ENCODE data around the gene CGGBP1. TPM values are rescaled to one million over a fixed set of nuclear protein-coding genes. Genes with fewer than 3 reads are reported as not detected.

The CGGBP1 gene
- total and polyA plus RNA-seq, 2 donors (not counting 1 experiment from before 2014, with no cell fraction given) = 57.3 to 121 TPM

DNA sequence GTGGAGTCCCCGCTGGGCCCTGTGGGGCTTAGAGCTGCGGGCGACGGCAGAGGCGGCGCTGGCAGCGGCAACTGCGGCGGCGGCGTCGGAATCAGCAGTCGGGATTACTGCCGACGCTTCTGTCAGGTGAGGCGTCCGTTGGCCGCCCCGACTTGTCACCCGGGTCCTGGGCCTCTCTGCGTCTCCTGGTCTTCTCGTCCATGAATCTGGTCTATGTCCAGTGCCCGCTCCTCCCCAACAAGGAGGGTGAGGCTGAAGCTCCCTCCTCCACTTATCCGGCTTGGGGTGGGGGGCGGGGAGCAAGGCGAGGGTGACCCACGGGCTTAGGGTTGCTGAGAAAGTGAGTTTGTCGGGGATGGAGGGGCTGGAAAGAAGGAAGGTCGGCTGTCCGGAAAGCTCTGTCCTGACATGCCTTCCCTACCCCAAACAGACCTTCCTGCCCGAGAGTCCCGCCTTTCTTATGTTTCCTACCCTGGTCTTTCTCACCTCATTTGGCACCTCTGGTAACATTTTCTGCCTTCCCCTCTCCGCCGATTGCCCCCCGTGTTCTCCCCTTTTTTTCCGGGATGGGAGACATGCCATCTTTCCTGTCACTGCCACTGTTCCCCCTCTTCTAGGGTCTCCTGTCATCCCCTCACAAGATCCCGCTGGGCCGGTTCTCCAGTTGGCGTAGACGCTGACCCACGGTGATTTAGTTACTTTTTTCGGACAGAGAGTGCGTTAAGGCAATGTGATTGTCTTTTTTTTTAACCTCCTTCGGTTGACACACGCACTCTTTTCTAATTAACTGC is 770 bp upstream of the CGGBP1 start:
- peak overlapping the region; percentile 98 for H3K4me3 Mint-ChIP-seq
- peaks cover 61% of the 10 kb centered on the region for H3K4me1 Mint-ChIP-seq
- Histone ChIP-seq H3K79me2 (ENCODE audit: control insufficient read depth, insufficient read depth, low read length) (peaks cover 76% of the 10 kb centered on the region), H3K9me3 (ENCODE audit: control extremely low read depth in 1 of 3, control insufficient read depth in 2 of 3, insufficient read depth in 1 of 3, low read length in 2 of 3) (no peaks in the 10 kb centered on the region), H4K20me1 (ENCODE audit: control insufficient read depth, insufficient read depth, low read length, poor library complexity, severe bottlenecking) (peaks cover 5% of the 10 kb centered on the region), H3K4me1 (ENCODE audit: control insufficient read depth in 2 of 2, insufficient read depth in 2 of 2, low read length in 2 of 2) (peaks cover 14 to 30% of the 10 kb centered on the region in 2 donors), H3K27ac (ENCODE audit: low read length in 2 of 2) (peak overlapping the region; percentile 67 to 89), H3K4me3 (ENCODE audit: control extremely low read depth in 1 of 5, extremely low read depth in 1 of 5, insufficient read depth in 1 of 5, low read depth in 2 of 5, low read length in 4 of 5) (peak overlapping the region; percentile 74 to 96 (median 87)), H2AFZ (ENCODE audit: insufficient read depth, low read depth, low read length, poor library complexity, severe bottlenecking) (peak overlapping the region; percentile 87), H3K4me2 (replicated peaks; ENCODE audit: low read depth, low read length, poor library complexity, severe bottlenecking) (peak overlapping the region; percentile 90), H3K36me3 (replicated peaks in 1 of 2; ENCODE audit: control extremely low read depth in 1 of 2, control insufficient read depth in 1 of 2, extremely low read depth in 1 of 2, insufficient read depth in 2 of 2, low read length in 1 of 2) (peaks cover 2 to 13% of the 10 kb centered on the region in 2 experiments), H3K9ac (ENCODE audit: low read length) (peak overlapping the region; percentile 94), H3K27me3 (replicated peaks in 1 of 4; ENCODE audit: control extremely low read depth in 1 of 4, control insufficient read depth in 3 of 4, insufficient read depth in 4 of 4, low read length in 3 of 4) (no peaks in the 10 kb centered on the region)
- H3K27me3 Mint-ChIP-seq = no peaks in the 10 kb centered on the region
- DNase-seq (no peak), ATAC-seq (ENCODE audit: low read depth) (no peak)
- CTCF ChIA-PET = interaction anchor here (1.5 to 1.6 kb wide), 2 partner anchors 28 to 54 kb away, joined by 7 read pairs; no protein-coding TSS in a partner anchor
- WGBS (ENCODE audit: insufficient coverage) = under 1% methylated on average over 28 of the region's 45 CpGs
- peak overlapping the region; percentile 93 for H3K27ac Mint-ChIP-seq
- TF ChIP-seq EZH2 (IDR thresholded peaks at IDR 0.05; ENCODE audit: borderline replicate concordance, insufficient read depth, low read depth, low read length, poor library complexity, severe bottlenecking) = no peak
- TF ChIP-seq, protein P1, sequence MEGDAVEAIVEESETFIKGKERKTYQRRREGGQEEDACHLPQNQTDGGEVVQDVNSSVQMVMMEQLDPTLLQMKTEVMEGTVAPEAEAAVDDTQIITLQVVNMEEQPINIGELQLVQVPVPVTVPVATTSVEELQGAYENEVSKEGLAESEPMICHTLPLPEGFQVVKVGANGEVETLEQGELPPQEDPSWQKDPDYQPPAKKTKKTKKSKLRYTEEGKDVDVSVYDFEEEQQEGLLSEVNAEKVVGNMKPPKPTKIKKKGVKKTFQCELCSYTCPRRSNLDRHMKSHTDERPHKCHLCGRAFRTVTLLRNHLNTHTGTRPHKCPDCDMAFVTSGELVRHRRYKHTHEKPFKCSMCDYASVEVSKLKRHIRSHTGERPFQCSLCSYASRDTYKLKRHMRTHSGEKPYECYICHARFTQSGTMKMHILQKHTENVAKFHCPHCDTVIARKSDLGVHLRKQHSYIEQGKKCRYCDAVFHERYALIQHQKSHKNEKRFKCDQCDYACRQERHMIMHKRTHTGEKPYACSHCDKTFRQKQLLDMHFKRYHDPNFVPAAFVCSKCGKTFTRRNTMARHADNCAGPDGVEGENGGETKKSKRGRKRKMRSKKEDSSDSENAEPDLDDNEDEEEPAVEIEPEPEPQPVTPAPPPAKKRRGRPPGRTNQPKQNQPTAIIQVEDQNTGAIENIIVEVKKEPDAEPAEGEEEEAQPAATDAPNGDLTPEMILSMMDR (IDR thresholded peaks at IDR 0.05) = no peak
- POLR2A ChIA-PET = interaction anchor here (1.5 to 2.2 kb wide), 2 partner anchors 28 to 91 kb away, joined by 6 to 25 read pairs; partner anchors contain the start of gene C3orf38
- no peaks in the 10 kb centered on the region for H3K9me3 Mint-ChIP-seq (ENCODE audit: insufficient read depth)
- intact Hi-C loops (cut with micrococcal nuclease) = loop anchor here (1.0 to 5.0 kb wide), 5 partner anchors 27 to 832 kb away; partner anchors contain the start of genes C3orf38 and CHMP2B

DNA sequence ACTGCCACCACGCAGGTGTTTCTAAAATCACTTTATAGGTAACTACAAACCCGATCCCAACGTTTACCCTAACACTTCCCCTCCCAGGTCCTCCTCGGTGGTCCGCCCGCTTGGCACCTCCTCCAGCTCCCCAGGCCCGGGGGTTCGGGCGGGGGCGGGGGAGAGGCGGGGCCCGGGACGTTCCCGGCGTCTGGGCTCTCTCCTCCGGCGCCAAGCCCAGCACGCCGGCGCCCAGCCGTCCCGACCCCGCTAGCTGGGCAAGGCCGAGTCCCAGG is 562 bp downstream of the CGGBP1 start:
- DNase-seq = no peak
- Mint-ChIP-seq H3K27me3 (no peaks in the 10 kb centered on the region), H3K27ac (peak overlapping the region; percentile 93), H3K4me3 (peak overlapping the region; percentile 98), H3K4me1 (peaks cover 52% of the 10 kb centered on the region), H3K9me3 (ENCODE audit: insufficient read depth) (no peaks in the 10 kb centered on the region)
- Histone ChIP-seq H3K27ac (ENCODE audit: low read length in 2 of 2) (peak overlapping the region; percentile 86 to 89), H3K79me2 (ENCODE audit: control insufficient read depth, insufficient read depth, low read length) (peaks cover 63% of the 10 kb centered on the region), H3K4me1 (ENCODE audit: control insufficient read depth in 2 of 2, insufficient read depth in 2 of 2, low read length in 2 of 2) (peaks cover 14 to 27% of the 10 kb centered on the region in 2 donors), H3K4me2 (replicated peaks; ENCODE audit: low read depth, low read length, poor library complexity, severe bottlenecking) (peak overlapping the region; percentile 90), H3K9ac (ENCODE audit: low read length) (peak overlapping the region; percentile 94), H3K4me3 (ENCODE audit: control extremely low read depth in 1 of 5, extremely low read depth in 1 of 5, insufficient read depth in 1 of 5, low read depth in 2 of 5, low read length in 4 of 5) (peak overlapping the region; percentile 61 to 79 (median 75)), H3K27me3 (replicated peaks in 1 of 4; ENCODE audit: control extremely low read depth in 1 of 4, control insufficient read depth in 3 of 4, insufficient read depth in 4 of 4, low read length in 3 of 4) (no peaks in the 10 kb centered on the region), H2AFZ (ENCODE audit: insufficient read depth, low read depth, low read length, poor library complexity, severe bottlenecking) (peak overlapping the region; percentile 85), H3K36me3 (replicated peaks in 1 of 2; ENCODE audit: control extremely low read depth in 1 of 2, control insufficient read depth in 1 of 2, extremely low read depth in 1 of 2, insufficient read depth in 2 of 2, low read length in 1 of 2) (peaks cover 3 to 13% of the 10 kb centered on the region in 2 experiments), H3K9me3 (ENCODE audit: control extremely low read depth in 1 of 3, control insufficient read depth in 2 of 3, insufficient read depth in 1 of 3, low read length in 2 of 3) (no peaks in the 10 kb centered on the region), H4K20me1 (ENCODE audit: control insufficient read depth, insufficient read depth, low read length, poor library complexity, severe bottlenecking) (no peaks in the 10 kb centered on the region)
- WGBS (ENCODE audit: insufficient coverage) = 0% methylated on average over 24 of the region's 24 CpGs
- POLR2A ChIA-PET = interaction anchor here (1.0 to 2.2 kb wide), 3 partner anchors 26 to 92 kb away, joined by 4 to 25 read pairs (median 6); partner anchors contain the start of gene C3orf38
- no peak for TF ChIP-seq EZH2 (IDR thresholded peaks at IDR 0.05; ENCODE audit: borderline replicate concordance, insufficient read depth, low read depth, low read length, poor library complexity, severe bottlenecking)
- TF ChIP-seq, protein P1 (IDR thresholded peaks at IDR 0.05) = no peak
- ATAC-seq (ENCODE audit: low read depth) = no peak
- intact Hi-C loops (cut with micrococcal nuclease) = loop anchor here (2.0 kb wide), 1 partner anchor 55 kb away; no protein-coding TSS in a partner anchor
- CTCF ChIA-PET = interaction anchor here (1.1 to 1.6 kb wide), 3 partner anchors 27 to 93 kb away, joined by 7 read pairs; no protein-coding TSS in a partner anchor
